Karpas-422 (cell line): ENCODE measurements around the gene STAT5B. TPM values are rescaled to one million over a fixed set of nuclear protein-coding genes. Genes with fewer than 3 reads are reported as not detected.
"Not testable (repeated sequence)": the region's sequence is repeated elsewhere in the genome, so short reads cannot be mapped to it uniquely, and the experiment has no call there.

Experiments
- DNase-seq: peaks from one replicate; pipeline ENCODE4 v3.0.0-alpha.2; 2015
- H2AFZ ChIP-seq: fragments of 200-600 bp; sonication (generic); 2 replicates; pipeline ENCODE4 v1.6.1; 2014; ENCODE audit warnings: antibody characterized with exemption, low read length, mixed read lengths
- H3K27ac ChIP-seq: fragments of 200-600 bp; sonication (generic); 2 replicates; pipeline ENCODE4 v1.5.1; 2014; ENCODE audit warnings: mild to moderate bottlenecking, low read length, moderate library complexity
- H3K27me3 ChIP-seq: fragments of 200-600 bp; sonication (generic); 2 replicates; pipeline ENCODE4 v1.6.1; 2014; ENCODE audit warnings: low read length, mixed read lengths
- H3K36me3 ChIP-seq: fragments of 200-600 bp; sonication (generic); 2 replicates; pipeline ENCODE4 v1.6.1; 2014; ENCODE audit warnings: low read length, mixed read lengths; ENCODE audit not compliant: insufficient read depth
- H3K4me1 ChIP-seq: fragments of 200-600 bp; sonication (generic); 2 replicates; pipeline ENCODE4 v1.6.1; 2014; ENCODE audit warnings: mild to moderate bottlenecking, low read length, mixed read lengths
- H3K4me2 ChIP-seq: fragments of 200-600 bp; sonication (generic); 2 replicates; pipeline ENCODE4 v1.6.1; 2014; ENCODE audit warnings: low read length, low read depth, mild to moderate bottlenecking; ENCODE audit not compliant: poor library complexity, severe bottlenecking
- H3K4me3 ChIP-seq: fragments of 200-600 bp; sonication (generic); 2 replicates; pipeline ENCODE4 v1.5.1; 2014; ENCODE audit warnings: mild to moderate bottlenecking, antibody characterized with exemption, low read length, mixed read lengths
- H3K79me2 ChIP-seq: fragments of 200-600 bp; sonication (generic); 2 replicates; pipeline ENCODE4 v1.6.1; 2014; ENCODE audit warnings: mild to moderate bottlenecking, low read length, mixed read lengths
- H3K9ac ChIP-seq: fragments of 200-600 bp; sonication (generic); 2 replicates; pipeline ENCODE4 v1.6.0; 2014; ENCODE audit warnings: low read length
- H3K9me2 ChIP-seq: fragments of 200-600 bp; sonication (generic), shearing (Covaris generic); replicated peaks from 2 replicates; pipeline ENCODE4 v1.6.0; 2014; ENCODE audit warnings: mild to moderate bottlenecking, low read length, moderate library complexity; ENCODE audit not compliant: insufficient read depth
- H3K9me3 ChIP-seq: fragments of 300-700, 200-600 bp; sonication (generic); 2 replicates; pipeline ENCODE4 v1.6.1; 2014; ENCODE audit warnings: low read length, mixed read lengths
- H4K20me1 ChIP-seq: fragments of 200-600 bp; sonication (generic); 2 replicates; pipeline ENCODE4 v1.6.1; 2014; ENCODE audit warnings: mild to moderate bottlenecking, antibody characterized with exemption, low read length, low read depth; ENCODE audit not compliant: insufficient read depth
- total RNA-seq: library from RNA; depleted of rRNA; stranded (reverse); fragments of >200 nt; shearing (Covaris generic); gene quantifications from 2 replicates; pipeline ENCODE4 v1.2.3, GENCODE V29; 2014; ENCODE audit warnings: low replicate concordance

Gene STAT5B
- total RNA-seq, 1 experiment from 2014 or later = 110 TPM

DNA sequence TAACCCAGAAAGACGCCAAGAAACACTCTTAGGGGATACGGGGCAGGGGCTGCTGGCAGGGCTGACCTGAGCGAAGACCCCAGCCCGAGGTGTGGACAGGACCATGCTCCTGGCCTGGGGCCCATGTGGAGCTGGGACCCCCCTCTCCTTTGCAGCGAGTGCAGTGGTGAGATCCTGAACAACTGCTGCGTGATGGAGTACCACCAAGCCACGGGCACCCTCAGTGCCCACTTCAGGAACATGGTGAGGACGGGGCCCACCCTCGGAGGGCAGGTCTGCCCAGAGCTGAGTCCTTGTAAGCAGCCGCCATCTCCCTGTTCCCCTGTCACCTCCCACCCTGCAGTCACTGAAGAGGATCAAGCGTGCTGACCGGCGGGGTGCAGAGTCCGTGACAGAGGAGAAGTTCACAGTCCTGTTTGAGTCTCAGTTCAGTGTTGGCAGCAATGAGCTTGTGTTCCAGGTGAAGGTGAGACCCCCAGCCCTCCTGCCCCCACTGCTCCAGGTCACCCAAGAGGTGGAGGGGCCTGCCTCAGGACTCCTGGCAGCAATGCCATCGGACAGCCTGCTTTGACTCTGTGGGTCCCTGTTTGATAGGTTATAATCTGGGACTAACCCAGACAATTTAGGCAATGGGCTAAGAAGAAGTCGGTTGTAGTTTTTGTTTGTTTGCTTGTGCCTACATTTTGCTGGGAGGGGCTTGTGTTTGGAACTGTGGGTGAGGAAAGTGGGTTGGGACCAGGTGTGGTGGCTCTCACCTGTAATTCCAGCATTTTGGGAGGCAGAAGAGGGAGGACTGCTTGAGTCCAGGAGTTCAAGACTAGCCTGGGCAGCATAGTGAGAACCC, 28.2 kb upstream of the STAT5B start:
- no peak overlapping the region for H3K9ac ChIP-seq
- no peak for DNase-seq
- peaks cover 14% of the 10 kb centered on the region for H3K4me1 ChIP-seq
- H3K9me2 ChIP-seq = no peaks in the 10 kb centered on the region
- no peaks in the 10 kb centered on the region for H3K79me2 ChIP-seq
- H3K36me3 ChIP-seq = 0 out of 2 replicates have a peak, but pooled peaks cover 12% of the 10 kb centered on the region
- no peaks in the 10 kb centered on the region for H4K20me1 ChIP-seq
- no peak overlapping the region for H2AFZ ChIP-seq
- no peak overlapping the region for H3K4me3 ChIP-seq
- H3K27me3 ChIP-seq = no peaks in the 10 kb centered on the region
- no peaks in the 10 kb centered on the region for H3K9me3 ChIP-seq
- H3K27ac ChIP-seq = no peak overlapping the region
- H3K4me2 ChIP-seq = no peak overlapping the region

DNA sequence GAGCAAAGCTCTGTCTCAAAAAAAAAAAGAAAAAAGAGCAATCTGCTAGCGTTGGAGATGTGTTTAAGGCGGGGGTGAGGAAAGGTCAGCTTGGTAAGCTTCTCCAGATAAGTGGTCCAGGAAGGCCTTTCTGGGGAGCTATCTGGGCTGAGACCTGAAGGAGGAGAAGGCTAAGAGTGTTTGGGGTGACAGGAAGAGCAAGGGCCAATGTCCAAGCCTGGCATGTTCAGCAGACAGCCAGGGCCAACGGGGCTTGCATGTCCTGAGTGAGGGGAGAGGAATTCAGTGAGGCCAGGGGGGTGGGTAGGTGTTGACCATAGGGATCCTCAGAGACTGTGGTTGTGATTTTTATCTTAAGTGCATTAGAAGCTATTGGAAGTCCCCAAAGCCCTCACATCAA, 27.5 kb upstream of the STAT5B start:
- Histone ChIP-seq H3K36me3 (0 out of 2 replicates have a peak, but pooled peaks cover 12% of the 10 kb centered on the region), H3K4me2 (no peak overlapping the region), H3K27me3 (no peaks in the 10 kb centered on the region), H2AFZ (no peak overlapping the region), H3K9me2 (no peaks in the 10 kb centered on the region), H3K79me2 (no peaks in the 10 kb centered on the region), H3K9ac (no peak overlapping the region), H3K27ac (no peak overlapping the region), H3K4me3 (no peak overlapping the region), H3K9me3 (no peaks in the 10 kb centered on the region), H3K4me1 (peaks cover 7% of the 10 kb centered on the region), H4K20me1 (no peaks in the 10 kb centered on the region)
- DNase-seq = no peak

DNA sequence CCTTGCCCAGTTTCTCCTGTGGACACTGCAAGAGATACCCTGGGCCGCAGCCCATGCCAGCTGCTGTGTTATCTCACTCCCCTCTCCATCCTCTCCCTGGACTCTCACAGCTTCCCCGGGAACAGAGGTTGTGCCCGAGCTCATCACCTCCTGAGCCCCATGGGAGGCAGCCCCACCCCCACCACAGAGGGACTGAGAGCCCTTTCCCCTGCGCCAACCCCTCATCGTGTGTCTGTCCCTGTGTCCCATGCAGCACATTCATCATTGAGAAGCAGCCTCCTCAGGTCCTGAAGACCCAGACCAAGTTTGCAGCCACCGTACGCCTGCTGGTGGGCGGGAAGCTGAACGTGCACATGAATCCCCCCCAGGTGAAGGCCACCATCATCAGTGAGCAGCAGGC, 24.8 kb upstream of the STAT5B start:
- 0 out of 2 replicates have a peak, but pooled peaks cover 4% of the 10 kb centered on the region for H3K79me2 ChIP-seq
- H3K9me3 ChIP-seq = no peaks in the 10 kb centered on the region
- H3K4me2 ChIP-seq = no peak overlapping the region
- H4K20me1 ChIP-seq = no peaks in the 10 kb centered on the region
- H3K9ac ChIP-seq = no peak overlapping the region
- no peaks in the 10 kb centered on the region for H3K4me1 ChIP-seq
- H3K27me3 ChIP-seq = no peaks in the 10 kb centered on the region
- no peaks in the 10 kb centered on the region for H3K9me2 ChIP-seq
- H2AFZ ChIP-seq = no peak overlapping the region
- H3K4me3 ChIP-seq = no peak overlapping the region
- DNase-seq = no peak
- no peak overlapping the region for H3K27ac ChIP-seq
- H3K36me3 ChIP-seq = peaks cover 11% of the 10 kb centered on the region

GRCh38 chr17:42299913-42300312, 23.7 kb upstream of the STAT5B start:
- not testable (repeated sequence) for H3K9me2 ChIP-seq, H3K4me3 ChIP-seq, H3K27ac ChIP-seq, H3K9me3 ChIP-seq, H3K79me2 ChIP-seq, H3K27me3 ChIP-seq, H2AFZ ChIP-seq, H4K20me1 ChIP-seq, DNase-seq, H3K4me2 ChIP-seq, H3K4me1 ChIP-seq, H3K9ac ChIP-seq
- peaks cover 12% of the 10 kb centered on the region for H3K36me3 ChIP-seq

DNA sequence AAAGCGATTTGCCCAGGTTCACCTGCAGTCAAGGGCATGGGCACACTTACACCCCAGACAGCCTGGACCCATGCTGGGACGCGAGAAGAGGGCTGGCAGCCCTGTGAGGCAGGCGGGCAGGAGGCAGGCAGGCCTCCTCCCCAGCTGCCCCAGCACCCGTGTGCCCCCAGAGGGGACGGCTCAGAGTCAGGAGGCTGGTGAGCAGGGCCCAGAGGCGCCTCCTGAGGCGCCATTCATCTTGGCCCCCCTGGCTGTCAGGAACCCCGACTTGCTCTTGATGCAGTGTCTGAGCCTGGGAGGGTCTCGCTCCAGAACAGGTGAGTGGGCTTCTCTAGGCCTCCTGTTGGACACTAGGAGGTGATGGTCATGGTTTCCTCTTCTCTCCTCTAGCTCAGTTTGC, 23.2 kb upstream of the STAT5B start:
- H3K9ac ChIP-seq, H3K9me2 ChIP-seq, H2AFZ ChIP-seq, H3K9me3 ChIP-seq, H4K20me1 ChIP-seq, DNase-seq, H3K4me3 ChIP-seq, H3K27ac ChIP-seq, H3K4me1 ChIP-seq, H3K27me3 ChIP-seq, H3K79me2 ChIP-seq, H3K4me2 ChIP-seq: not testable (repeated sequence)
- peaks cover 12% of the 10 kb centered on the region for H3K36me3 ChIP-seq

GRCh38 chr17:42297775-42298174, 21.6 kb upstream of the STAT5B start:
- not testable (repeated sequence) for H3K27ac ChIP-seq, H3K4me1 ChIP-seq, H3K27me3 ChIP-seq, H3K4me2 ChIP-seq, DNase-seq, H3K9ac ChIP-seq, H3K9me2 ChIP-seq, H2AFZ ChIP-seq, H3K4me3 ChIP-seq, H4K20me1 ChIP-seq, H3K9me3 ChIP-seq
- peaks cover 12% of the 10 kb centered on the region for H3K36me3 ChIP-seq
- H3K79me2 ChIP-seq = peaks cover 13% of the 10 kb centered on the region; the same call in 1 of the 2 replicates

DNA sequence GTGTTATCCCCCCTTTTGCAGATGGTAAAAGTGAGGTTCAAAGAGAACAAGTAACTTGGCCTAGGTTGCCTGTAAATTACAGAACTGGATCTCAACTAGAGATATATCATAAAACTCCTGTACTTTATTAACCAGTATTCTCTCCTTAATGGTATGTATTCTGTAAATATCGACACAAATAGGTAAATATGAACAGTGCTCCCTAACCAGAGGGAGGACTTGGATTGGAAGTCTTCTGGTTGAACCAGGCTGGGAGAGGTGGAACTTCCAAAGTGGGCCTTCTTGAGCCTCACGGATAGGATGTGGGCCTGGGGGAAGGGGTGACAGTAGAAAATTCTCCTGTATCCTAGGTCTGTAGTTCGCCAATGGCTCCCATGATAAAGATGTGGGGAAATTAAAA, 19.8 kb upstream of the STAT5B start:
- no peak overlapping the region for H3K4me3 ChIP-seq
- peaks cover 3% of the 10 kb centered on the region; the same call in 1 of the 2 replicates for H4K20me1 ChIP-seq
- H3K27ac ChIP-seq = no peak overlapping the region
- H3K9me2 ChIP-seq = no peaks in the 10 kb centered on the region
- H3K36me3 ChIP-seq = peaks cover 10% of the 10 kb centered on the region
- no peak overlapping the region for H3K4me2 ChIP-seq
- no peak overlapping the region for H2AFZ ChIP-seq
- no peak for DNase-seq
- no peaks in the 10 kb centered on the region for H3K4me1 ChIP-seq
- no peak overlapping the region for H3K9ac ChIP-seq
- H3K9me3 ChIP-seq = no peaks in the 10 kb centered on the region
- peaks cover 21% of the 10 kb centered on the region for H3K79me2 ChIP-seq
- no peaks in the 10 kb centered on the region for H3K27me3 ChIP-seq

- no peaks in the 10 kb centered on the region for H3K27me3 ChIP-seq
- H3K4me1 ChIP-seq = peaks cover 10% of the 10 kb centered on the region
- no peak overlapping the region for H3K9ac ChIP-seq
- peaks cover 34% of the 10 kb centered on the region for H3K79me2 ChIP-seq
- peaks cover 12% of the 10 kb centered on the region for H3K36me3 ChIP-seq
- no peaks in the 10 kb centered on the region for H3K9me3 ChIP-seq
- no peak overlapping the region for H3K4me2 ChIP-seq
- no peak overlapping the region for H3K4me3 ChIP-seq
- no peaks in the 10 kb centered on the region for H3K9me2 ChIP-seq
- no peak for DNase-seq
- peaks cover 3% of the 10 kb centered on the region; the same call in 1 of the 2 replicates for H4K20me1 ChIP-seq
- H3K27ac ChIP-seq = no peak overlapping the region
- H2AFZ ChIP-seq = no peak overlapping the region
Observed at GRCh38 chr17:42294469-42295398, 18.5 kb upstream of the STAT5B start.
